SIG-M5 treated with dmso at 0.1 percent for 504 hours (cell line): ENCODE measurements around the gene SAMD14.

Experiments used
- DNase-seq: peaks from one replicate; lab custom pipeline; 2025; ENCODE audit not compliant: unreplicated experiment; lab: John Stamatoyannopoulos, UW

SAMD14 gene

GRCh38 chr17:50129728-50130558 lies at the start of gene SAMD14:
SAMD14 (minus strand) TSS chr17:50130160; CDS start chr17:50124959, 5,201 bp downstream.
- DNase-seq: no peak

DNA sequence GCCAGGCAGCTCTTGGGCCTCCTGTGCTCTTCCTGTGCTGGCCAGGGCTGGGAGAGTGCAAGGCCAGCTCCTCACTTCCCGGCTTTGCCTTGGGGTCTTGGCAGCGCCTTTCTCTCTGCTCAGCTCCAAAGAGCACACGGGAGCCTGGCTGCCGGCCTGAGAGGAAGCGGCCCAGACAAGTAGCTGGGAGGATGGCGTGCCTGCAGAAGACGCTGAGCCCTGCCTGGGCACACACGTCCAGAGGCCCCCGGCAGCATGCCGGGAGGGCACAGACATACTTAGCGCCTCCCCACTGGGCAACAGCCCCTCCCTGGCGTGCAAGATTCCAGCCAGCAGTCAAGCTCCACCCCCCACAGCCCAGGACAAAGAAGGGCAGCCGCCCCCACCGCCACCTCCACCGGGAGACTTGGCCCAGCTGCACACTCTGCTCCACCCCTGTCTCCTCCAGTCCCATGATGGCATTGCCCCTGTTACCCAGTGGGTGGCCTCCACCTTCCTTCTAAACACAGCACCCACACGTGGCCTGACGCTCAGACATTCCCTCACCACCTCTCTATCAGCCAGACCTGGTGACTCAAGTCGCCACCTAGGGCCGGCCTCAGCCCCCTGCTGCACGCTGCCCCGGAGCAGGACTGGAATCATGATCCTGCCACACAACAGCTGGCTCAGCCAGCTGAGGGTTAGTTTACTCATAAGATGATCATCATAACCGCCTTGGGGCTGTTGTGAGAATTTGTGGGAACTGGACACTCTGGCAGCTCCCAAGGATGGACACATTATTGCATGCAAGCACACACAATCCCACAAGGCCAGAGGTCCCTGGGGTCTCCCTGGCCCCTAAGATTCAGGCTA lies 48.2 kb upstream of the SAMD14 start:
- DNase-seq: peak; percentile 71

DNA sequence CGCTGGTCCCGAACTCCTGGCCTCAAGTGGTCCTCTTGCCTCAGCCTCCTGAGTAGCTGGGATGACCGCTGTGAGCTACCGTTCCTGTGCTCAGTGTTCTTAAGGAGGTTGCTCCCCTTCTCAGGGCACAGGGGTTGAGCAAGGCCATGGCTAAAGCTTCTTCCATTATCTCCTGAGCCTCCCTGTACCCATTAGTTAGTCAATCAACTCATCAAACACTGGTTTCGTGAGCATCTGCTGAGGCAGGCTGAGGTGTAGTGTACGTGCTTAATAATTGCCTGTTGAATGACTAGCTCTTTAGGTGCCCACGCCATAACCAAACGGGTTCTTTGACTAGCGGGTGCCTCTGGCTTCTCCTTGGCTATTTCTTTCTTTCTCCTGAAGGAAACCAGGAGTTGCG lies 47.5 kb upstream of the SAMD14 start:
- no peak for DNase-seq

DNA sequence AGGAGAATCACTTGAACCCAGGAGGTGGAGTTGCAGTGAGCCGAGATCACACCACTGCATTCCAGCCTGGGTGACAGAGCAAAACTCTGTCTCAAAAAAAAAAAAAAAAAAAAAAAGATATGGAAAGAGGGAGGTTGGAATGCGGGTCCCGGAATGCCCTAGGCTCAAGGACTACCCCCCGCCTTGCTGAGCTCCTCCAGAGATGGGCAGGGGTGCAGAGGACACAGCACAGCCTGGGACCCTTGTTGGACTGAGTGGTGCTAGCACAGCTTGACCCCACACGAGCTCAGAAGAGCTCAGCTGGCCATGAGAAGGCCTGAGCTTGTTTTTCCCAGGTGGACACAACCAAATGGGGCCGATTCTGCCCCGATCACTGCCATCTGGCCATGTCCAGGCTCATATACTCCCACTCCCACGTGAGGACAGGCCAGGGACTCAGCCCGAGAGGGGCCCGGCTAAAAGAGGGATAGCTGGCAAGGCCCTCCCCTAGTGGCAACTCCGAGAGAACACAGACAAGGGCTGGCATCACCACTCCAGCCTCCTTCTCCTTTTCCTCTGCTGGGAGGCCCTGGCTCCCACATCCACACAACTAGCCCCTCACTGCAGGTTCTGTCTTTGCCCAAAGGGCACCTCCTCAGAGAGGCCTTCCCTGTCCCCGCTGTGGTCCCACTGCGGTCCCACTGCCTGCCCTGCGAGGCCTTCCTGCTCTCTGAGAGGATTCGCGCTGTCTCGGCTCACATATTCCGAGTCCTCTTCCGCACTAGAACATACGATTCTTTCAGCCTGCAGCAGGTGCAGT lies 46.8 kb upstream of the SAMD14 start:
- DNase-seq: no peak

GRCh38 chr17:50175035-50175807 lies 45.3 kb upstream of the SAMD14 start:
- no peak for DNase-seq

GRCh38 chr17:50174444-50174843 lies 44.5 kb upstream of the SAMD14 start:
- no peak for DNase-seq

GRCh38 chr17:50173335-50173941 lies 43.5 kb upstream of the SAMD14 start:
- DNase-seq: no peak

DNA sequence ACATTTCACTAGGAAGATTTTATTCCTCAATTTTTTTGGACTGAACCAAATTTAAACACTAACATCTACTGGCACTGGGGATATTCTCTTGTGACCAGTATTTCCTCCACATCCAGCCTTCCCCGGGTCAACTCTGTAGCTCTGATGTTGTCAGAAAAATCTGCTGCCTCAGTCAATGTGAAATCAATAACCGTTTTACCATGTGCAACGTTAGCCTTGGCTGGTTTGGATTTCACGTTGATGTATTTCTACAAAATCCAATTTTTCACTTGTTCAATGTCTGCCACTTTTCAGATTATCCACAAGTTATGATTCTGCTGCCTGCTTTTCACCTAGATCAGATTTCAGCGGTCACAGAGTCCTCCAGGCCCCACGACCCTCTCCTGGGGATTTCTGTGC lies 43.0 kb upstream of the SAMD14 start:
- DNase-seq: no peak

DNA sequence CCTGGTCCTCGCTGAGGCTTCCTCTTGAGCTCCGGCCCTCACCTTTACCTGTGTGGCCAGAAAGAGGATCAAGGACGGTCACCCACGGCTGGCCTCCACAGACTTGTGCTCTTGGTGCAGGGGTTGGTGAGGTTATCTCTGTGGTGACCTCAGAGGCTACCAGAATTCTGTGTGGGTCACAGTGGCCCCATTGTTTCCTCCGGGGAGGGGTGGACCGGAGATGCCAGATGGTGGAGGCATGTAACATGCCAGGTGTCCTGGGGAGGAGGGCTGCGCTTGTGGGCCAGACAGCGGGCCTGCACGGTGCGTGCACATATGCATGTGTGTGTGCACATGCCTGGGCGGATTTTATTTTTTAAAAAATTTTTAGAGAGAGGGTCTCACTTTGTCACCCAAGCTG lies 42.2 kb upstream of the SAMD14 start:
- no peak for DNase-seq

- no peak for DNase-seq
Measured at GRCh38 chr17:50171371-50172071, 41.6 kb upstream of the SAMD14 start.

- DNase-seq: no peak
Measured at GRCh38 chr17:50170662-50171370, 40.9 kb upstream of the SAMD14 start.

DNA sequence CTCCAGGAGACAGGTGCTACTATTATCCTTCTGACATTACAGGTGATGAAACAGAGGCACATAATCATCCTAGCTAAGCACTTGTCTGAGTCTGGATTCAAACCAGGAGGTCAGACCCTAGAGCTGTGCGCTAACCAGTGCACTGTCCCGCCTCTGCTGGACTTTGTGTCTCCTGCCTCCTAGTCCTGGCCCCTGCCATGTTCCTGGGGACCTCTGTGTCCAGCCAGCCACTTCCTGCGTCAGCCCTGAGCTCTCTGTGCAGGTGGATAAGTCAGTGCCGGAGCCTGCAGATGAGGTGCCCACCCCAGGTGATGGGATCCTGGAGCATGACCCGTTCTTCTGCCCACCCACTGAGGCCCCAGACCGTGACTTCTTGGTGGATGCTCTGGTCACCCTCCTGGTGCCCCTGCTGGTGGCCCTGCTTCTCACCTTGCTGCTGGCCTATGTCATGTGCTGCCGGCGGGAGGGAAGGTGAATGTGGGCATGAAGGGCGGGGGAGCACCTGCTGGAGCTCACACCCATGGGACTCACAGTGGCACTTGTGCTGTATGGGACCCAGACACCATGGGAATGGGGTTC lies 40.0 kb upstream of the SAMD14 start:
- no peak for DNase-seq

- DNase-seq: peak; percentile 78
Measured at GRCh38 chr17:50169121-50169764, 39.3 kb upstream of the SAMD14 start.

DNA sequence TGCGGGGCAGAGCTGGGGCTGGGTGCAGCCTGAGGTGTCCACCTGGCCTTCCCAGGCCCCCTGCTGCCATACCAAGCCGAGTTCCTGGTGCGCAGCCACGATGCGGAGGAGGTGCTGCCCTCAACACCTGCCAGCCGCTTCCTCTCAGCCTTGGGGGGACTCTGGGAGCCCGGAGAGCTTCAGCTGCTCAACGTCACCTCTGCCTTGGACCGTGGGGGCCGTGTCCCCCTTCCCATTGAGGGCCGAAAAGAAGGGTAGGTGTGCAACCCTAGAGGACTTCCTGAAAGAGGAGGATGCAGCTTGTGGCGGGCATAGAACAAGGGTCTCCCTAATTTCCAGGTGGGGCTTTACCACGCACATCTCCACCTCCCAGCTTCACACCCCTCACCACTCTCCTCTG lies 38.4 kb upstream of the SAMD14 start:
- DNase-seq: no peak

DNA sequence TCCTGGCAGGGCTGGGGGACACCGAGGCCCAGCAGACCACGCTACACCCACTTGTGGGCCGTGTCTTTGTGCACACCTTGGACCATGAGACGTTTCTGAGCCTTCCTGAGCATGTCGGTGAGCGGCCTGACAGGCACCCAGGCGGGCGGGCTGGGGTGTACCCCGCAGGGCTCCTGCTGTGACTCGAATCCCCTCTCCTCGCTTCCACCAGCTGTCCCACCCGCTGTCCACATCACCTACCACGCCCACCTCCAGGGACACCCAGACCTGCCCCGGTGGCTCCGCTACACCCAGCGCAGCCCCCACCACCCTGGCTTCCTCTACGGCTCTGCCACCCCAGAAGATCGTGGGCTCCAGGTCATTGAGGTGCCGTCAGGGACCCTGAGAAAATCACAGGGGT lies 37.4 kb upstream of the SAMD14 start:
- no peak for DNase-seq

GRCh38 chr17:50166518-50167181 lies 36.7 kb upstream of the SAMD14 start:
- DNase-seq: no peak

GRCh38 chr17:50165867-50166517 lies 36.0 kb upstream of the SAMD14 start, which contains the start of gene SGCA:
SGCA (plus strand) TSS chr17:50166005; CDS start chr17:50166041, 36 bp downstream.
- no peak for DNase-seq
